OCI-LY3 (cell line): ENCODE data around the gene RAB20.

Experiments
- H2AFZ ChIP-seq: fragments of 200-600, 300-600 bp; shearing (Covaris generic); 2 replicates; pipeline ENCODE4 v1.6.0; 2014; ENCODE audit warnings: antibody characterized with exemption, low read depth, low read length
- H3K27ac ChIP-seq: fragments of 200-600, 300-600 bp; sonication (generic); 2 replicates; pipeline ENCODE4 v1.5.1; 2014; ENCODE audit warnings: mild to moderate bottlenecking, low read length, moderate library complexity, mixed read lengths
- H3K27me3 ChIP-seq: fragments of 200-600, 300-600 bp; sonication (generic); 2 replicates; pipeline ENCODE4 v1.6.1; 2014; ENCODE audit warnings: low read depth, low read length, mixed read lengths
- H3K36me3 ChIP-seq: fragments of 200-600, 300-600 bp; sonication (generic); replicated peaks from 2 replicates; pipeline ENCODE3; 2014; ENCODE audit warnings: low read depth, low read length, mixed read lengths
- H3K4me1 ChIP-seq: fragments of 300-600, 200-600 bp; sonication (generic); 2 replicates; pipeline ENCODE4 v1.6.1; 2014; ENCODE audit warnings: low read length, mixed read lengths
- H3K4me2 ChIP-seq: fragments of 200-600, 300-600 bp; sonication (generic); 2 replicates; pipeline ENCODE4 v1.6.1; 2014; ENCODE audit warnings: low read length, mixed read lengths
- H3K4me3 ChIP-seq: fragments of 300-600, 200-600 bp; sonication (generic); 2 replicates; pipeline ENCODE4 v1.5.1; 2014; ENCODE audit warnings: antibody characterized with exemption, mild to moderate bottlenecking, low read length, moderate library complexity
- H3K79me2 ChIP-seq: fragments of 300-600, 200-600 bp; shearing (Covaris generic); 2 replicates; pipeline ENCODE4 v1.6.1; 2014; ENCODE audit warnings: mild to moderate bottlenecking, low read length, mixed read lengths
- H3K9ac ChIP-seq: fragments of 300-600, 200-600 bp; shearing (Covaris generic); 2 replicates; pipeline ENCODE4 v1.6.0; 2014; ENCODE audit warnings: mild to moderate bottlenecking, low read length, moderate library complexity
- H3K9me3 ChIP-seq: fragments of 200-600, 300-600 bp; shearing (Covaris generic); 2 replicates; pipeline ENCODE4 v1.6.1; 2014; ENCODE audit warnings: low read length, mixed read lengths; ENCODE audit not compliant: insufficient read depth
- H4K20me1 ChIP-seq: fragments of 200-600, 300-600 bp; sonication (generic); 2 replicates; pipeline ENCODE4 v1.6.1; 2016; ENCODE audit warnings: low read length, mixed read lengths; ENCODE audit not compliant: insufficient read depth
- EZH2phosphoT487 ChIP-seq: fragments of 200-600 bp; shearing (Covaris generic); IDR thresholded peaks from 2 replicates; pipeline ENCODE4 v1.6.1; 2018; ENCODE audit warnings: antibody characterized with exemption, mixed run types, low read depth
- TF ChIP-seq, protein P1 (sequence below): fragments of 200-600, 300-600 bp; sonication (generic); IDR thresholded peaks from 2 replicates; pipeline ENCODE4 v1.5.1; 2014; ENCODE audit warnings: antibody characterized with exemption, low read length, low read depth

Gene RAB20

DNA sequence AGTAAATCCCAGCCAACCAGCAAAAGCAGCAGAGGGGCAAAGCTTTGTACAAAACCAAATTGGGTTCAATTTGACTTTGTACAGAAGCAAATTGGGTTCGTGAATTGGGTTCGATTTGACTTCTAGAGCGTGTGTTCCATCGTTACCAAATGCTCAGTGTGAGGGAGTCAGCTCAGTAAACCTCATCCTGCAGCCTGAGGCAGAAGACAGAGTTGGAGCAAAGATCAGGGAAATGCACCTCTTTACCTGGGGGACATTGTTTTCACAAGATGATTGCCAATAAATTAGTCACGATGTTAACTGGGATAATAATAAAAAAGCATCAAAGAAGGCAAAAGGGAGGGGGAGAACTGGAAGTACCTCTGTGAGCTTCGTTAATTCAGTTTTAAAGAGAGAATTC lies 1.5 kb downstream of the RAB20 start:
- Histone ChIP-seq H3K4me2 (no peak overlapping the region), H3K27me3 (peaks cover 47% of the 10 kb centered on the region), H3K4me1 (peaks cover 8% of the 10 kb centered on the region), H3K9me3 (no peaks in the 10 kb centered on the region), H3K27ac (no peak overlapping the region), H3K36me3 (no peaks in the 10 kb centered on the region), H3K4me3 (no peak overlapping the region), H2AFZ (no peak overlapping the region), H3K9ac (no peak overlapping the region), H4K20me1 (no peaks in the 10 kb centered on the region), H3K79me2 (no peaks in the 10 kb centered on the region)
- no peak for TF ChIP-seq EZH2phosphoT487
- TF ChIP-seq, protein P1, sequence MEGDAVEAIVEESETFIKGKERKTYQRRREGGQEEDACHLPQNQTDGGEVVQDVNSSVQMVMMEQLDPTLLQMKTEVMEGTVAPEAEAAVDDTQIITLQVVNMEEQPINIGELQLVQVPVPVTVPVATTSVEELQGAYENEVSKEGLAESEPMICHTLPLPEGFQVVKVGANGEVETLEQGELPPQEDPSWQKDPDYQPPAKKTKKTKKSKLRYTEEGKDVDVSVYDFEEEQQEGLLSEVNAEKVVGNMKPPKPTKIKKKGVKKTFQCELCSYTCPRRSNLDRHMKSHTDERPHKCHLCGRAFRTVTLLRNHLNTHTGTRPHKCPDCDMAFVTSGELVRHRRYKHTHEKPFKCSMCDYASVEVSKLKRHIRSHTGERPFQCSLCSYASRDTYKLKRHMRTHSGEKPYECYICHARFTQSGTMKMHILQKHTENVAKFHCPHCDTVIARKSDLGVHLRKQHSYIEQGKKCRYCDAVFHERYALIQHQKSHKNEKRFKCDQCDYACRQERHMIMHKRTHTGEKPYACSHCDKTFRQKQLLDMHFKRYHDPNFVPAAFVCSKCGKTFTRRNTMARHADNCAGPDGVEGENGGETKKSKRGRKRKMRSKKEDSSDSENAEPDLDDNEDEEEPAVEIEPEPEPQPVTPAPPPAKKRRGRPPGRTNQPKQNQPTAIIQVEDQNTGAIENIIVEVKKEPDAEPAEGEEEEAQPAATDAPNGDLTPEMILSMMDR: no peak

DNA sequence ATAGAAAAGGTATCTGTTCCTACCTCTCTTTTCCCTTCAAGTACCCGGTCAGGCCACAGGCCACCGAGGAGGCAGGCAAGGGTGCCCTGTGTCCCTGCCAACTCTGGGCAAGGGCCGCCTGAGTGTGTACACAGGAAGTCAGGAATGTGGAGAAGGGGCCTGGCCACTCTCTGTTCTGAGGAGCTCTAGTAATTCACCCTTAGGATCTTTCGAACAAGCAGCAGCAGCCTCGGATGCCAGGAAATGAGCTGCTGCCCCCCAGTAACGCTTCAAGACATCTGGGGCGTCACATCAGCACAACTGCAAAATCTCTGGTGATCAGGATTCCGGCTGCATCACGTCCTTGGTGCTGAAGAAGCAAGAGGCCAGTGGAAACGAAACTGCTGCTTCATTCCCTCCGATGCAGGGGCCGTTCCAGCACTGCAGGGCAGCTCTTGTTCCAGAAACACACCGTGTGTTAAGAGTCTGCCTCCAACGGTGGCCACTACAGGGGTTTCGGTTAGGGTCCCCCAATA lies 2.0 kb downstream of the RAB20 start:
- Histone ChIP-seq H3K36me3 (no peaks in the 10 kb centered on the region), H3K9ac (no peak overlapping the region), H2AFZ (no peak overlapping the region), H3K4me2 (no peak overlapping the region), H3K4me1 (peaks cover 8% of the 10 kb centered on the region), H3K9me3 (no peaks in the 10 kb centered on the region), H3K79me2 (no peaks in the 10 kb centered on the region), H3K4me3 (no peak overlapping the region), H3K27me3 (peaks cover 42% of the 10 kb centered on the region), H4K20me1 (no peaks in the 10 kb centered on the region), H3K27ac (no peak overlapping the region)
- TF ChIP-seq EZH2phosphoT487: no peak
- TF ChIP-seq, protein P1: no peak

DNA sequence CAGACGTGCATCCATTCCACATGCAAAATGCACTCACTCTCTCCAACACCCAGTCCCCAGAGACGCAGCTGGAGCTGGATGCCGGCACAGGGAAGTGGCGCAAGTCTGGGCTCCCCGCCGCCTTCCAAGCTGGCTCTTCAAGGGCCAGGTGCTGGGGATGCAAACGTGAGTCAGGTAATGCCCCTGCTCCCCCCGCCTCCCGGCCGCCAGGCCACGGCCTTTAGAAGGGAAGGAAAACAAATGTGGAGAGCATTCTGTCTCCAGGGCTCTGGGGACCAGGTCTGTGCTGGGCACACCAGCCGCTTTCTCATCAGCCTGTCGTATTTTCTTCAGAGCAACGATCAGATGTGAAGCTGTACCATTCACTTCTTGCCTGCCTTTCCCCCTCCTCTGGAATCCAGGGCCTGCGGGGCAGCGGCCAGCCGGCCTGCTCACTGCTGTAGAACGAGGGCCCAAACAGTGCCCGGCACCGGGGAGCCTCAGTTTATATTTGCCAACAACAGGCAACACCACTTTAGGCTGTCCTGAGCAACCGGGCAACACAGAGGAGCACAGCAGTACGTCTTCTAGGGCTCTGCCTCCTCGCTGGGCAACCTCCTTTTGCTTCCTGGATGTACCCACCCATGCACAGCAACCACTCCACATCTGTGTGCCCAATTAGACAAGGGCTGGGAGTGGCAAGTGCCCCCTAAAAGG lies 3.8 kb downstream of the RAB20 start:
- Histone ChIP-seq H3K9ac (no peak overlapping the region), H3K79me2 (no peaks in the 10 kb centered on the region), H3K4me2 (no peak overlapping the region), H3K36me3 (no peaks in the 10 kb centered on the region), H3K4me3 (no peak overlapping the region), H3K9me3 (no peaks in the 10 kb centered on the region), H2AFZ (no peak overlapping the region), H4K20me1 (no peaks in the 10 kb centered on the region), H3K27ac (no peak overlapping the region), H3K4me1 (peaks cover 8% of the 10 kb centered on the region), H3K27me3 (peaks cover 24% of the 10 kb centered on the region)
- TF ChIP-seq EZH2phosphoT487: no peak
- TF ChIP-seq, protein P1: no peak

DNA sequence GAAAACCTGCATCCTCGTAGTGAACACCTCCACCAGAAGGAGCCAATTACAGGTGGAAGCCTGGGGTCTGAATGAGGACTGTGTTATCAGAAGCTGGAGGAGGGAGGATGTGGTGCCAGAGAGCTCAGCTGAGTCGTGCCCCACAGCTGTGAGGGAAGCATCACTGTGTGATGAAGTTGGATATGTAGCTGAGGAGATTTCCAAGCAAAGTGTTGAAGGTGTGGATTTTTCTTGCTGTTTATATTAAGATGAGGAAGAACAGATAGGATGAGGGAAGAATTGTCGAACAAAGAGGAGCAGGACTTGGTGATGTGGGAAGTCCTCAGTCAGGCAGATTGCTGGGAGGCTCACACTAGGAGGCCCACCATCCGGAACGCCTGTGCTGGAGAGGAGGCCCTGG lies 4.4 kb downstream of the RAB20 start:
- Histone ChIP-seq H3K4me3 (no peak overlapping the region), H3K9ac (no peak overlapping the region), H3K27me3 (peaks cover 23% of the 10 kb centered on the region), H4K20me1 (no peaks in the 10 kb centered on the region), H3K79me2 (no peaks in the 10 kb centered on the region), H3K27ac (no peak overlapping the region), H3K4me2 (no peak overlapping the region), H3K36me3 (no peaks in the 10 kb centered on the region), H2AFZ (no peak overlapping the region), H3K9me3 (no peaks in the 10 kb centered on the region), H3K4me1 (peaks cover 8% of the 10 kb centered on the region)
- TF ChIP-seq, protein P1: no peak
- TF ChIP-seq EZH2phosphoT487: no peak
